Heart left ventricle (tissue), 16 donors: ENCODE measurements around the gene CPA5. TPM values are rescaled to one million over a fixed set of nuclear protein-coding genes. Genes with fewer than 3 reads are reported as not detected.

ENCODE experiments used
- ATAC-seq, 4 donors: fragments of 200-7000 bp; cut with Tn5 transposase; one replicate each; pipeline ENCODE4 v1.9.1; 2020 to 2022; ENCODE audit warnings: moderate library complexity in 4 of 4, mild to moderate bottlenecking in 3 of 4, moderate number of reproducible peaks in 1 of 4
- DNase-seq, 5 donors: peaks; one replicate each; pipeline ENCODE4 v3.0.0-alpha.2; 2020
- H3K27ac ChIP-seq, 12 donors: fragments of 200-600 bp; sonication (generic) in 4 of 12; one replicate each; pipeline versions ENCODE4 v1.5.0 to v1.8.0; 2016 to 2022; ENCODE audit warnings: mild to moderate bottlenecking in 2 of 12
- H3K27me3 ChIP-seq, 9 donors: fragments of 200-600 bp; sonication (generic) in 2 of 9; one replicate each; pipeline versions ENCODE4 v1.5.1 to v1.8.0; 2016 to 2022; ENCODE audit warnings: mild to moderate bottlenecking in 3 of 9
- H3K36me3 ChIP-seq, 9 donors: fragments of 200-600 bp; sonication (generic) in 2 of 9; one replicate each; pipeline versions ENCODE4 v1.5.0 to v1.8.0; 2018 to 2022; ENCODE audit warnings: mild to moderate bottlenecking in 2 of 9
- H3K4me1 ChIP-seq, 12 donors: fragments of 200-600 bp; sonication (generic) in 4 of 12; one replicate each; pipeline versions ENCODE4 v1.5.0 to v1.8.0; 2016 to 2022; ENCODE audit warnings: mild to moderate bottlenecking in 3 of 12
- H3K4me3 ChIP-seq, 12 donors: fragments of 200-600 bp; sonication (generic) in 4 of 12; one replicate each; pipeline versions ENCODE4 v1.5.0 to v1.8.0; 2017 to 2022; ENCODE audit warnings: mild to moderate bottlenecking in 9 of 12, moderate library complexity in 4 of 12
- H3K9me3 ChIP-seq, 12 donors: fragments of 200-600 bp; sonication (generic) in 4 of 12; one replicate each; pipeline versions ENCODE4 v1.5.0 to v1.8.0; 2016 to 2022; ENCODE audit warnings: mild to moderate bottlenecking in 1 of 12
- POLR2A ChIP-seq, 2 donors: fragments of 450-650 bp; IDR thresholded peaks; one replicate each; pipeline ENCODE4 v1.6.1; 2017; ENCODE audit warnings: antibody characterized with exemption in 2 of 2, mild to moderate bottlenecking in 2 of 2, moderate library complexity in 2 of 2
- WGBS, 4 donors: extraction: QIAGEN DNeasy Blood & Tissue Kit in 2 of 4; methylation state at CpG; one replicate each; pipeline versions ENCODE4 v1.1.5 to v1.1.7; 2013 to 2018; 5-methylcytosine and 5-hydroxymethylcytosine counted together
- intact Hi-C, 10 donors: fragments of 100-400 bp; cut with DNase I; formaldehyde crosslinking; loops; one replicate each; pipeline versions ENCODE4 v1.11.1 to v1.14.2; 2022
- polyA plus RNA-seq, 2 donors: library from polyadenylated mRNA; stranded (reverse); fragments of 200-250 nt; gene quantifications; one replicate each; pipeline ENCODE4 v1.2.3, GENCODE V29; 2013
- total RNA-seq, 9 donors: library from RNA; depleted of rRNA in 2 of 9; stranded (reverse); fragments of >200 nt in 2 of 9; fragmentation: NEBNext Ultra II Directional in 3 of 9; extraction: Animal tissue kit (Norgen Biotek cat#: 25700) in 3 of 9; gene quantifications; one replicate each; pipeline versions ENCODE4 v1.1.0 to v1.2.4, GENCODE V29; 2016 to 2023
- TF ChIP-seq, protein P1 (sequence below), 12 donors: fragments of 200-600 bp; sonication (generic) in 4 of 12; IDR thresholded peaks; one replicate each; pipeline versions ENCODE4 v1.5.0 to v1.8.0; 2018 to 2022; ENCODE audit warnings: antibody characterized with exemption in 12 of 12, mild to moderate bottlenecking in 5 of 12
- donor health status: ischemic (EF 13 %, LVEDD 7.1; RV severe dilation, severe dysfunction).
- donor health status: healthy with polysubstance abuse.
- donor health status: DM: no; HTN: yes; CAD: no.
- donor health status: DM: no; HTN: no; CAD: no.
- donor health status: ischemic (EF 25% LVEDD 6.9; RV normal size, moderate dysfunction).
- donor health status: ischemic (EF 25% LVEDD 5.7; RV mildly dilated, moderate dysfunction).
- donor health status: healthy.
- donor health status: DM: yes; HTN: yes; CAD: no.
- donor health status: ischemic (EF 35%, LVEDD 5.7; RV mildly dilated, moderate dysfunction).
- donor health status: nonischemic (EF 11% LVEDD 7.7; RV severe dilation, severe dysfunction).
- donor health status: DM: yes; HTN: yes; CAD: no.
- donor health status: PGD.
- donor health status: ischemic (EF 29% LVEDD 5.4; RV normal size, mild dysfunction).
- donor health status: nonischemic (EF 23%, LVEDD 6.1; RV moderate dilation, normal function).

The CPA5 gene
- total and polyA plus RNA-seq, 11 donors, result not detected

DNA sequence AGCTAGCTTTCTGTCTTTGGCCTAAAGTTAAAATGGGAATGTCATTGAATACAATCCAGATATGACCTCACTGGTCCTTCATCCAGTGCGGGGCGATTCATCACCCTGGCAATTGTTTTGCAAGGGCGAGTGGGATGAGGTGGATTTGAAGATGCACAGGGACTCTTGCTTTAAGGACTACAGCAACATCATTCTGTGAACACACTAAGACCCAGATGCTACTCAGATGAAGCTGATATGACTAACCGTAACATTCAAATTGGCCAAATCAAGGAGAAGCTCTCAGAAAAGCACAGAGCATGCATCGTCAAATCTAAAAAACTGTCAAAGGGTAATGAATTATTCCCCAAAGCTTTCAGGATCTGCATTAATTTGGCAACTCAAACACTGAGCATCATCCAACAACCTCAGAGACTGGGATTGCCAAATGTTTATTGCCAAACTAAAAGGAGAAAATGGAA lies 48.5 kb downstream of the CPA5 start:
- Histone ChIP-seq H3K4me3 (no peak overlapping the region), H3K27me3 (no peaks in the 10 kb centered on the region), H3K9me3 (peaks cover 0 to 4% (median 0%) of the 10 kb centered on the region in 12 donors), H3K36me3 (peaks cover 0 to 5% (median 0%) of the 10 kb centered on the region in 9 donors), H3K4me1 (peaks cover 0 to 14% (median 6%) of the 10 kb centered on the region in 12 donors), H3K27ac (peak overlapping the region in 5 of 12 donors; percentile 3 to 69 (median 35))
- TF ChIP-seq POLR2A (IDR thresholded peaks at IDR 0.05), result no peak
- TF ChIP-seq, protein P1, sequence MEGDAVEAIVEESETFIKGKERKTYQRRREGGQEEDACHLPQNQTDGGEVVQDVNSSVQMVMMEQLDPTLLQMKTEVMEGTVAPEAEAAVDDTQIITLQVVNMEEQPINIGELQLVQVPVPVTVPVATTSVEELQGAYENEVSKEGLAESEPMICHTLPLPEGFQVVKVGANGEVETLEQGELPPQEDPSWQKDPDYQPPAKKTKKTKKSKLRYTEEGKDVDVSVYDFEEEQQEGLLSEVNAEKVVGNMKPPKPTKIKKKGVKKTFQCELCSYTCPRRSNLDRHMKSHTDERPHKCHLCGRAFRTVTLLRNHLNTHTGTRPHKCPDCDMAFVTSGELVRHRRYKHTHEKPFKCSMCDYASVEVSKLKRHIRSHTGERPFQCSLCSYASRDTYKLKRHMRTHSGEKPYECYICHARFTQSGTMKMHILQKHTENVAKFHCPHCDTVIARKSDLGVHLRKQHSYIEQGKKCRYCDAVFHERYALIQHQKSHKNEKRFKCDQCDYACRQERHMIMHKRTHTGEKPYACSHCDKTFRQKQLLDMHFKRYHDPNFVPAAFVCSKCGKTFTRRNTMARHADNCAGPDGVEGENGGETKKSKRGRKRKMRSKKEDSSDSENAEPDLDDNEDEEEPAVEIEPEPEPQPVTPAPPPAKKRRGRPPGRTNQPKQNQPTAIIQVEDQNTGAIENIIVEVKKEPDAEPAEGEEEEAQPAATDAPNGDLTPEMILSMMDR (IDR thresholded peaks at IDR 0.05), result no peak
- intact Hi-C loops, result no loop called here
- WGBS, 4 donors, result 55 to 69% (median 60%) methylated on average over 5 of the region's 5 CpGs
- ATAC-seq (peak in 3 of 4 donors; percentile 36 to 83 (median 36)), DNase-seq (no peak)

DNA sequence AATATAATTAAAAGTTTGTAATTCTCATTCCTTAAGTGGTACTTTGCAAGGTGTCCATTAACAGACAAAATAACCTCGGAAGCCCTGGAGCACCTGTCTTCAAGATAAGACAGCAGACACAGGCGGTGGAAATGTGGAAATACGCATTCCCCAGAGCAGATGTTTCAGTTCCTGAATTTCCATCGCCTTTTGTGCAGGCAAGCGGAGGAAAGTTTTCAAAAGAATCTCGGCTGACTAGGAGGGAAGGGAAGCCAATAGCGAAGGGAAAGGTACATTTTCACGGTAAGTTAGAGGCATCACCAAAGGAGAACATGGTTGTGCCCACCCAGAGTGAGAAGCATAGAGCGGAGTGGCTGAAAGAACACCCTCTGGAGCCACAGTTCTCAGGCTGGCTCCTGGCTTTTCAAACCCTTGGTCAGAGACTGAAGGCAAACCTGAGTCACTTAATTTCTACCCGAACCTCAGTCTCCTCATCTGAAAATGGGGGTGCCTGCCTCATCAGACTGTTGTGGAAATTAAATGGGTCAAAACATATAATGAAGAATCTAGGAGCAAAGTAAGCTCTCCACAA lies 49.3 kb downstream of the CPA5 start:
- H3K27ac ChIP-seq, result no peak overlapping the region
- no peaks in the 10 kb centered on the region for H3K27me3 ChIP-seq
- no peak overlapping the region for H3K4me3 ChIP-seq
- intact Hi-C loops, result no loop called here
- peaks cover 0 to under 1% (median 0%) of the 10 kb centered on the region in 12 donors for H3K9me3 ChIP-seq
- ATAC-seq (no peak), DNase-seq (no peak)
- peaks cover 0 to 9% (median 0%) of the 10 kb centered on the region in 9 donors for H3K36me3 ChIP-seq
- WGBS, 4 donors, result 75 to 86% (median 82%) methylated on average over 10 of the region's 10 CpGs
- no peak for TF ChIP-seq POLR2A (IDR thresholded peaks at IDR 0.05)
- TF ChIP-seq, protein P1 (IDR thresholded peaks at IDR 0.05), result no peak
- H3K4me1 ChIP-seq, result peaks cover 0 to 14% (median 6%) of the 10 kb centered on the region in 12 donors

DNA sequence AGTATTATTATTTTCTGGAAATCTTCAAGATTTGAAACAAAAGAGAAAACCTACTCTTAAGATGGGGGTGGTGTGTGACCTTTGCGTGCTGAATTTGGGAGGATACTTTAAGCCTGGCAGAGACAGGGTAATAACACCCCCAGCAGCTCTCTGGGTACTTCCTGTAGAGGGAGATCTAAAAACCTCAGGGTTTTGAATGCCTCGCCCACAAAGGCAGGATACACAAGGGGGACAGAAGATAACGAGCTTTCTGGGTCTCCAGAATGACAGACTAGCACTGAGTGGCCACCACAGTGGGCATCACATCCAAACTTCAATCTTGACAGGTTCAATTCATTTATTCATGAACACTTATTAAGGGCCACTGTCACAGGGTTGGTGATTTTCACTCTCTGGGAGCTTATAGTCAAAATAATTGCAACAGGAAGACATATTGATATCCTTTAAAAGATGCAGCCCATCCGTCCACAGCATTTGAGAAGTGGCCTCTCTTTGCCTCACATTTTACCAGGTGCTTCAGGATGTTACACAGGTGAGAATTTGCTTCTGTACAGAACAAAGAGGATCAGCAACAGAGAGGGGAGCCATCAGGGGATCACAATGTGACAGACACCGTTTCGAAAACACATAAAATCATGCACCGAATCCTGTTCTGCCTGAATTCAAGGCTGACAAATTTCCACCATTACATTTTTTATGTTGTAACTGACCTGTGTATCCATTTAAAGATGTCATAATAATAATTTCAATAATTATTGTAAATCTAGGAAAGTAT lies 50.0 kb downstream of the CPA5 start:
- intact Hi-C loops, result no loop called here
- peaks cover 0 to 14% (median 6%) of the 10 kb centered on the region in 12 donors for H3K4me1 ChIP-seq
- DNase-seq, result no peak
- TF ChIP-seq, protein P1 (IDR thresholded peaks at IDR 0.05), result no peak
- no peak for TF ChIP-seq POLR2A (IDR thresholded peaks at IDR 0.05)
- no peak for ATAC-seq
- no peaks in the 10 kb centered on the region for H3K9me3 ChIP-seq
- no peak overlapping the region for H3K4me3 ChIP-seq
- H3K27ac ChIP-seq, result no peak overlapping the region
- WGBS, 4 donors, result 82 to 90% (median 87%) methylated on average over 7 of the region's 7 CpGs
- H3K27me3 ChIP-seq, result no peaks in the 10 kb centered on the region
- peaks cover 0 to 14% (median 0%) of the 10 kb centered on the region in 9 donors for H3K36me3 ChIP-seq

DNA sequence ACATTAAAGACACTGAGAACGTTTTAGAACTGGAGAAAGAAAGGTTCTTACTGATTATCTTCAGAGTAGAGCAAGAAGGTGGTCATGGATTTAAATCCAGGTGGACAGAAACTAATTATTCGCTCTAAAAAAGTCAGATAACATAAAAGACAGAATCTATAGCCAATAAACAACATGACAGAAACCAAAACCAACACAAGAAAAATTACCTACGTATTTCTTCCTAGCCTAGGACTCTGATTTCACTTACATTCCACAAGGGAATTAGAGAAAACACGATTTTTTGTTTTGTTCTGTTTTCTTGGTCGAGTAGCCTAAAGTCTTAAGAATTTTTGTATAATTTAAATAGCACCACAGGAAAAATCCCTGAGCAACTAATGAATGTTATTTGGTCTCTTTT lies 50.8 kb downstream of the CPA5 start:
- Histone ChIP-seq H3K4me1 (peaks cover 0 to 16% (median 8%) of the 10 kb centered on the region in 12 donors), H3K9me3 (no peaks in the 10 kb centered on the region), H3K36me3 (peaks cover 0 to 16% (median 0%) of the 10 kb centered on the region in 9 donors), H3K27me3 (no peaks in the 10 kb centered on the region), H3K27ac (no peak overlapping the region), H3K4me3 (no peak overlapping the region)
- DNase-seq (no peak), ATAC-seq (no peak)
- TF ChIP-seq, protein P1 (IDR thresholded peaks at IDR 0.05), result no peak
- TF ChIP-seq POLR2A (IDR thresholded peaks at IDR 0.05), result no peak
- intact Hi-C loops, result no loop called here
- WGBS, 4 donors, result 75 to 82% (median 79%) methylated on average over 5 of the region's 5 CpGs
